ENCODE results near the gene SRR. TPM values are rescaled to one million over a fixed set of nuclear protein-coding genes. Genes with fewer than 3 reads are reported as not detected.

Gene SRR
- total RNA-seq, 1 experiment from 2014 or later, result 37.9 TPM

- CTCF ChIA-PET, result no interaction called here
- TF ChIP-seq, protein P1, sequence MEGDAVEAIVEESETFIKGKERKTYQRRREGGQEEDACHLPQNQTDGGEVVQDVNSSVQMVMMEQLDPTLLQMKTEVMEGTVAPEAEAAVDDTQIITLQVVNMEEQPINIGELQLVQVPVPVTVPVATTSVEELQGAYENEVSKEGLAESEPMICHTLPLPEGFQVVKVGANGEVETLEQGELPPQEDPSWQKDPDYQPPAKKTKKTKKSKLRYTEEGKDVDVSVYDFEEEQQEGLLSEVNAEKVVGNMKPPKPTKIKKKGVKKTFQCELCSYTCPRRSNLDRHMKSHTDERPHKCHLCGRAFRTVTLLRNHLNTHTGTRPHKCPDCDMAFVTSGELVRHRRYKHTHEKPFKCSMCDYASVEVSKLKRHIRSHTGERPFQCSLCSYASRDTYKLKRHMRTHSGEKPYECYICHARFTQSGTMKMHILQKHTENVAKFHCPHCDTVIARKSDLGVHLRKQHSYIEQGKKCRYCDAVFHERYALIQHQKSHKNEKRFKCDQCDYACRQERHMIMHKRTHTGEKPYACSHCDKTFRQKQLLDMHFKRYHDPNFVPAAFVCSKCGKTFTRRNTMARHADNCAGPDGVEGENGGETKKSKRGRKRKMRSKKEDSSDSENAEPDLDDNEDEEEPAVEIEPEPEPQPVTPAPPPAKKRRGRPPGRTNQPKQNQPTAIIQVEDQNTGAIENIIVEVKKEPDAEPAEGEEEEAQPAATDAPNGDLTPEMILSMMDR (conservative IDR thresholded peaks at IDR 0.05; ENCODE audit: low read depth, low read length), result no peak
- TF ChIP-seq EZH2 (IDR thresholded peaks at IDR 0.05; ENCODE audit: borderline replicate concordance, low read depth, low read length, poor library complexity, severe bottlenecking), result no peak
- Histone ChIP-seq H3K27me3 (replicated peaks; ENCODE audit: insufficient read depth, low read depth, low read length, poor library complexity) (no peaks in the 10 kb centered on the region), H3K4me1 (ENCODE audit: insufficient read depth, low read length, poor library complexity, severe bottlenecking) (peaks cover 14% of the 10 kb centered on the region), H3K27ac (ENCODE audit: low read depth, low read length, poor library complexity, severe bottlenecking) (no peak overlapping the region), H3K9me3 (ENCODE audit: low read depth, low read length, poor library complexity, severe bottlenecking) (no peaks in the 10 kb centered on the region), H3K4me3 (ENCODE audit: low read depth, low read length, poor library complexity, severe bottlenecking) (no peak overlapping the region), H3K36me3 (ENCODE audit: insufficient read depth, low read length, poor library complexity, severe bottlenecking) (no peaks in the 10 kb centered on the region)
- POLR2A ChIA-PET (ENCODE audit: low non-redundant PET), result no interaction called here
- intact Hi-C loops (cut with micrococcal nuclease; ENCODE audit: unreplicated experiment), result no loop called here
- no TSS peak for BruUV-seq (replicated peaks)
- DNase-seq (ENCODE audit: low spot score), result no peak
Observed at GRCh38 chr17:2357237-2357636, 53.5 kb downstream of the SRR start.

GRCh38 chr17:2357931-2358434, 54.2 kb downstream of the SRR start:
- H3K27ac ChIP-seq (ENCODE audit: low read depth, low read length, poor library complexity, severe bottlenecking), result no peak overlapping the region
- no peak overlapping the region for H3K4me3 ChIP-seq (ENCODE audit: low read depth, low read length, poor library complexity, severe bottlenecking)
- TF ChIP-seq, protein P1 (conservative IDR thresholded peaks at IDR 0.05; ENCODE audit: low read depth, low read length), result no peak
- TF ChIP-seq EZH2 (IDR thresholded peaks at IDR 0.05; ENCODE audit: borderline replicate concordance, low read depth, low read length, poor library complexity, severe bottlenecking), result no peak
- ChIA-PET CTCF (no interaction called here), POLR2A (ENCODE audit: low non-redundant PET) (no interaction called here)
- no peaks in the 10 kb centered on the region for H3K36me3 ChIP-seq (ENCODE audit: insufficient read depth, low read length, poor library complexity, severe bottlenecking)
- no TSS peak for BruUV-seq (replicated peaks)
- H3K27me3 ChIP-seq (replicated peaks; ENCODE audit: insufficient read depth, low read depth, low read length, poor library complexity), result no peaks in the 10 kb centered on the region
- peaks cover 14% of the 10 kb centered on the region for H3K4me1 ChIP-seq (ENCODE audit: insufficient read depth, low read length, poor library complexity, severe bottlenecking)
- intact Hi-C loops (cut with micrococcal nuclease; ENCODE audit: unreplicated experiment), result no loop called here
- no peaks in the 10 kb centered on the region for H3K9me3 ChIP-seq (ENCODE audit: low read depth, low read length, poor library complexity, severe bottlenecking)
- no peak for DNase-seq (ENCODE audit: low spot score)

DNA sequence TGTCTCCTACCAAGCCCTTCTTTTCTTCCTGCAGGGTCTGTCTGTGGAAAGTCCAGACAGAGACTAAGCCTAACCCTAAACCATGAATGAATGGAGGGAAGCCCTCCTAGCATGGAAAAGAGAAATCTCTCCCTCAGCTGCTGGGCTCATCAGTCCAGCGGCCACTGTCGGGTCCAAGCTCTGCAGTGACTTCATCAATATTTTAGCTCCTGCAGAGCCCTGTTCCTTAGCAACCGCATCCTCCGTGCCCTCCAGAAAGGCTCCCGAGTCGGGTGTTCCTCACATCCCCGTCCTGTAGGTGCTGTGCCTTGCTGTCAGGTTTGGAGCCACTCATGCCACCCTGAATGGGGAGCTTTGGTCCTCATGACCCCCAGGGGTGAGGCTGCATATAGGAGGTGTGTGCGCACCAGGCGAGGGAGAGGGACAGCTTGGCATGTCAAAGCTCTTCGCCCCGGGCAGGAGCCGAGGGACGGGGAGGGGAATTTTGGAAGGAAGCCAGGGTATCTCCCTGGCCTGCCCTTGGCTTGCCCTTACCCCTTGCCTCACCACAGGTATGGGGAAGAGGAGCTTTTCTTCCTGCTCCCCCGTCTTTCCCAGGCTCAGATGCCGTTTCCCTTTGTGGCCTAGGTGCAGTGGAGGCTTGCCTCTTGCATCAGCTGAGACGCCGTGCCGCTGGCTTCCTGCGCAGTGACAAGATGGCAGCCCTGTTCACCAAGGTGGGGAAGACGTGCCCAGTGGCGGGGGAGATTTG, 57.4 kb downstream of the SRR start:
- no peak for DNase-seq (ENCODE audit: low spot score)
- Histone ChIP-seq H3K27me3 (replicated peaks; ENCODE audit: insufficient read depth, low read depth, low read length, poor library complexity) (no peaks in the 10 kb centered on the region), H3K36me3 (ENCODE audit: insufficient read depth, low read length, poor library complexity, severe bottlenecking) (peaks cover 4% of the 10 kb centered on the region), H3K4me3 (ENCODE audit: low read depth, low read length, poor library complexity, severe bottlenecking) (no peak overlapping the region), H3K27ac (ENCODE audit: low read depth, low read length, poor library complexity, severe bottlenecking) (no peak overlapping the region), H3K4me1 (ENCODE audit: insufficient read depth, low read length, poor library complexity, severe bottlenecking) (peaks cover 14% of the 10 kb centered on the region), H3K9me3 (ENCODE audit: low read depth, low read length, poor library complexity, severe bottlenecking) (no peaks in the 10 kb centered on the region)
- TF ChIP-seq EZH2 (IDR thresholded peaks at IDR 0.05; ENCODE audit: borderline replicate concordance, low read depth, low read length, poor library complexity, severe bottlenecking), result no peak
- TF ChIP-seq, protein P1 (conservative IDR thresholded peaks at IDR 0.05; ENCODE audit: low read depth, low read length), result no peak
- CTCF ChIA-PET, result interaction anchor here (1.5 kb wide), 1 partner anchor 21 kb away, joined by 5 read pairs; no protein-coding TSS in a partner anchor
- POLR2A ChIA-PET (ENCODE audit: low non-redundant PET), result no interaction called here
- BruUV-seq (replicated peaks), result no TSS peak
- intact Hi-C loops (cut with micrococcal nuclease; ENCODE audit: unreplicated experiment), result no loop called here

All from A673 (cell line).